Muscle layer of duodenum (tissue), 2 donors: Measurements from ENCODE around the gene MVB12B.
"Not testable (repeated sequence)": the region's sequence is repeated elsewhere in the genome, so short reads cannot be mapped to it uniquely, and the experiment has no call there.

ENCODE experiments used
- H3K27ac ChIP-seq: one replicate; pipeline ENCODE4 v1.7.0; 2013; ENCODE audit warnings: mild to moderate bottlenecking, low read length
- H3K27me3 ChIP-seq: one replicate; pipeline ENCODE4 v1.7.0; 2013; ENCODE audit warnings: low read depth, mild to moderate bottlenecking, control low read depth, low read length
- H3K36me3 ChIP-seq, 2 donors: one replicate each; pipeline ENCODE4 v1.7.0; 2013; ENCODE audit warnings: low read length in 2 of 2, control low read depth in 1 of 2, mild to moderate bottlenecking in 1 of 2; ENCODE audit not compliant: insufficient read depth in 2 of 2, control insufficient read depth in 1 of 2
- H3K4me1 ChIP-seq, 2 donors: one replicate each; pipeline ENCODE4 v1.7.0; 2013; ENCODE audit warnings: low read length in 2 of 2, mild to moderate bottlenecking in 2 of 2, control low read depth in 1 of 2, moderate library complexity in 1 of 2; ENCODE audit not compliant: insufficient read depth in 2 of 2, control insufficient read depth in 1 of 2
- H3K4me3 ChIP-seq, 2 donors: one replicate each; pipeline ENCODE4 v1.7.0; 2013; ENCODE audit warnings: low read length in 2 of 2, low read depth in 1 of 2, mild to moderate bottlenecking in 1 of 2
- H3K9me3 ChIP-seq, 2 donors: one replicate each; pipeline ENCODE4 v1.7.0; 2013; ENCODE audit warnings: low read length in 2 of 2, control low read depth in 1 of 2, mild to moderate bottlenecking in 1 of 2; ENCODE audit not compliant: control insufficient read depth in 1 of 2
- donor health status: healthy.

The MVB12B gene

GRCh38 chr9:126532951-126533925 is 206.6 kb downstream of the MVB12B start:
- Histone ChIP-seq H3K9me3 (no peaks in the 10 kb centered on the region), H3K27ac (no peak overlapping the region), H3K4me3 (no peak overlapping the region), H3K27me3 (peaks cover 3% of the 10 kb centered on the region), H3K36me3 (no peaks in the 10 kb centered on the region), H3K4me1 (peaks cover 0 to 15% of the 10 kb centered on the region in 2 donors)

- H3K4me1 ChIP-seq = peaks cover 0 to 15% of the 10 kb centered on the region in 2 donors
- peaks cover 3% of the 10 kb centered on the region for H3K27me3 ChIP-seq
- H3K4me3 ChIP-seq = no peak overlapping the region
- H3K36me3 ChIP-seq = no peaks in the 10 kb centered on the region
- H3K9me3 ChIP-seq = no peaks in the 10 kb centered on the region
- H3K27ac ChIP-seq = no peak overlapping the region
Measured at GRCh38 chr9:126533926-126534310, 207.3 kb downstream of the MVB12B start.

DNA sequence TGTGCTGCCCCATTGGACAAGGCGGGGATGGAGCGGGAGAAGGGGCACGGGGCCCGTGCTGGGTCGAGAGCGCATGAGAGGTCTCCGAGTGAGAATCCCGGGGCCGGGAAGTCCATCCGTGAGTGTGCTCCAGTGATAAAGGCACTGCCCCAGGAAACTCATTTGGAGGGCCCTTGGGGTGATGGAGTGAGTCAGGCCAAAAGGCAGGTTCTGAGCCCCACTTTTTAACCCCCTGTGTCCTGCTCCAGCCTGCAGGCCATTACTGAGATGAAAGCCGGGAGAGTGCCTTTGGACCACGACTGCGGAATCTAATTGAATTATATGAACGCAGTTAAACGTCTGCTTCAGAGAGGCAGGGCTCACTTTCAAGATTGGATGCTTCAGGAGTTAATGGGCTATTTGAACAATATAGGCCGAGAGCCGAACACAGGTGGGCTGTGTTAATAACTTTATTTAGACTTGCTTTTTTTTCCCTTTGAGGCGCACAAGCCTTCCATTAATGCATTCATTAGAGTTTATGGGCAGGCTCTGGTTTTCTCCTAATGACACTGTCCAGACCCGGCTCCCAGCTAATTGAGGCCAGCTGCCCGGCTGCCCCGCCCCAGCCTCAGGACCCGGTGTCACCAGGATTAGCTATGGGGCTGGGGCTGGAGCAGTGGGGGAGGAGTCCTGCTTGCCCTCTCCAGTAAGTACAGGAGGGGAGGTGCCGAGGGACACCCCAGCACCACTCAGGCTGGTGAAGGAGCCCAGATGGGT is 208.0 kb downstream of the MVB12B start:
- Histone ChIP-seq H3K27ac (no peak overlapping the region), H3K27me3 (peaks cover 3% of the 10 kb centered on the region), H3K4me1 (peaks cover 0 to 15% of the 10 kb centered on the region in 2 donors), H3K4me3 (no peak overlapping the region), H3K9me3 (no peaks in the 10 kb centered on the region), H3K36me3 (no peaks in the 10 kb centered on the region)

GRCh38 chr9:126536131-126536530 is 209.5 kb downstream of the MVB12B start:
- H3K36me3 ChIP-seq = no peaks in the 10 kb centered on the region
- H3K27ac ChIP-seq = no peak overlapping the region
- peaks cover 3% of the 10 kb centered on the region for H3K27me3 ChIP-seq
- peaks cover 0 to 15% of the 10 kb centered on the region in 2 donors for H3K4me1 ChIP-seq
- no peaks in the 10 kb centered on the region for H3K9me3 ChIP-seq
- no peak overlapping the region for H3K4me3 ChIP-seq

DNA sequence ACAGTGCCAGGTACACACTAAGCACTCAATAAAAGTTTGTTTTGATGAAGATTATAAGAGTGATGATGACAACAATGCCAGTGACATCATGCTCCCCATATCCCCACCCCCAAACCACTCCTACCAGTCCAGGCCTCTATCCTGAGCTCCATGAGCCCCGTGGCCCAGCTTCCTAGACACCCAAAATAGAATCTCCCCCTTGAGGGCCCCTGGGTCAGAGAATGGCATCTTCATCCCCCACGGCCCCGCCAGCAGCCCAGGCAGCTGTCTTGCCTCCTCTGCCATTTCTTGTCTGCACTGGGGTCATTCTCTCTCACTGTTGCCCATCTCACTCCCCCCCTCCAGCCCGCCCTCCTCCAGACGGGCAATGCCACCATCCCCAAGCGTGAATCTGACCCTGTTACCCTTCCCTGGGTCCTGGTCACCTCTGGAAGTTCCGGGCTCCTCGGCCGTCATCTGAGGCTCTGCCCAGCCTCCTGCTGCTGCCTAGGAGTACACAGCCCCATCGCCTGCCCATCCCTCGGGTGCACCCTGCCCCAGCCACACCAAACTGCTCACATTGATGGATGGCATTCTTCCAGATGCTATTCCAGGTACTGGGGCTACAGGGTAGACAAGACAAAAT is 210.3 kb downstream of the MVB12B start:
- H3K9me3 ChIP-seq = no peaks in the 10 kb centered on the region
- no peak overlapping the region for H3K27ac ChIP-seq
- H3K4me3 ChIP-seq = no peak overlapping the region
- peaks cover 0 to 10% of the 10 kb centered on the region in 2 donors for H3K4me1 ChIP-seq
- no peaks in the 10 kb centered on the region for H3K27me3 ChIP-seq
- no peaks in the 10 kb centered on the region for H3K36me3 ChIP-seq

DNA sequence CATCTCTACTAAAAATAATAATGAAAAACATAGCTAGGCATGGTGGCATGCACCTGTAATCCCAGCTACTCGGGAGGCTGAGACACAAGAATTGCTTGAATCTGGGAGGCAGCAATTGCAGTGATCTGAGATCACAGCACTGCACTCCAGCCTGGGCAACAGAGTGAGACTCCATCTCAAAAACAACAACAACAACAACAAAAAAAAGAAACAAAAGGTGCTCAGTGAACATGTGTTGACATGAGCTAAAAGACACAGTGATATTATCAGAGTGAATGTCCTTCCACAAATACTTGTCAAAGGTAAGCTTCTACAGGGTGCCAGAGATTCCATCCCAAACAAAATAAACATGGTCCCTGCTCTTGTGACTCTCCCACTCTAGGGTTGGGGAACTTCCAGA is 211.9 kb downstream of the MVB12B start:
- Histone ChIP-seq H3K27me3 (no peaks in the 10 kb centered on the region), H3K36me3 (no peaks in the 10 kb centered on the region), H3K27ac (no peak overlapping the region), H3K9me3 (no peaks in the 10 kb centered on the region), H3K4me3 (no peak overlapping the region), H3K4me1 (no peaks in the 10 kb centered on the region)

- H3K27ac ChIP-seq, H3K9me3 ChIP-seq, H3K4me3 ChIP-seq, H3K27me3 ChIP-seq, H3K36me3 ChIP-seq, H3K4me1 ChIP-seq: not testable (repeated sequence)
Measured at GRCh38 chr9:126540398-126540797, 213.8 kb downstream of the MVB12B start.

DNA sequence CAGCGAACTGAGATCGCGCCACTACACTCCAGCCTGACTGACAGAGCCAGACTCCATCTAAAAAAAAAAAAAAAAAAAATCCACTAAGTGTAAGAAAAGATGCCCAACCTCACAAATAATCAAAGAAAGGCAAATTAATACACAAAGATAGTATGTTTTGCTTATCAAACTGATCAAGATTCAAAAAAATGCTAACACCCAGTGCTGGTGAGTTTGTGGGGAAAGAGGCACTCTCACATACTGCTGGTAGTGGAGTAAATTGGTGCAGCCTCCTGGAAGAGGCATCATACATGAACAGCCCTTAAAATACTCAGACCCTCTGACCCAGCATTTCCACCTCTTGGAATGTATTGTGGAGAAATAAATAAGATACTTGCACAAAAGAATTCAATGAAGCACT is 216.9 kb downstream of the MVB12B start:
- H3K36me3 ChIP-seq = no peaks in the 10 kb centered on the region
- H3K27ac ChIP-seq = no peak overlapping the region
- H3K4me1 ChIP-seq = no peaks in the 10 kb centered on the region
- no peaks in the 10 kb centered on the region for H3K9me3 ChIP-seq
- H3K4me3 ChIP-seq = no peak overlapping the region
- no peaks in the 10 kb centered on the region for H3K27me3 ChIP-seq

- Histone ChIP-seq H3K27ac (no peak overlapping the region), H3K9me3 (no peaks in the 10 kb centered on the region), H3K4me3 (no peak overlapping the region), H3K27me3 (no peaks in the 10 kb centered on the region), H3K4me1 (no peaks in the 10 kb centered on the region), H3K36me3 (no peaks in the 10 kb centered on the region)
Measured at GRCh38 chr9:126545106-126545505, 218.5 kb downstream of the MVB12B start.

DNA sequence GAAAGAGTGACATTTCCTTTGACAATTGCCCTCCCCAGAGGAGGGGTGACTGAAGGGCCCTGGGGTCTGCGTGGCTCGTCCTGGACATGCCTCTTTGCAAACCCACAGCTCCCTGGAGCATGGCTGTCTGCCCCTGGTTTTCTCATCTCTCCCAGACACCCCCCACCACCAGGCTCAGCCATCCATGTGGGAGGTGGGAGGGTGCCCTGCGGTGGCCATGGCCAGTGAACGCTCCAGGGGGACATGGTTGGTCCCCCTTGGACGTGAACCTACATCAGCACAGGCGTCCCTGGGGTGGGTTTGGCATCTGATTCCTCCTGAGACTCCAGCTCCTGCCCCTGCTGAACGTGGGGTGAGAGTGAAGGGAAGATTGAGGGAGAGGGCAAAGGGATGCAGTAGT is 219.4 kb downstream of the MVB12B start:
- no peak overlapping the region for H3K27ac ChIP-seq
- no peaks in the 10 kb centered on the region for H3K36me3 ChIP-seq
- no peaks in the 10 kb centered on the region for H3K27me3 ChIP-seq
- no peaks in the 10 kb centered on the region for H3K4me1 ChIP-seq
- H3K9me3 ChIP-seq = no peaks in the 10 kb centered on the region
- H3K4me3 ChIP-seq = no peak overlapping the region

DNA sequence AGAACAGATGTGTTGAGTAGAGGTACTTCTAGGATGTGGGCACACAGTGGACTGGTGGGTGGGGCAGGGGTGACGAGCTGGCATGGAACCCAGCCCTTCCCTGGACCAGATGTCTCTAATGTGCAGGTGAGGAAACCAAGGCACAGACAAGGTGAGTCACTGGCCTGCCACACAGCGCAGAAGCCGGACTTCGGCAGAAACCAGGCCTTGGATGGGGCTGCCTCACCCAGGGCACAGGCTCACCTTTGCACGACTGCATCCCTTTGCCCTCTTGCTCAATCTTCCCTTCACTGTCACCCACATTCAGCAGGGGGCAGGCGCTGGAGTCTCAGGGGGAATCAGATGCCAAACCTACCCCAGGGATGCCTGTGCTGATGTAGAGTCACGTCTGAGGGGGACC is 221.7 kb downstream of the MVB12B start:
- Histone ChIP-seq H3K4me1 (no peaks in the 10 kb centered on the region), H3K36me3 (no peaks in the 10 kb centered on the region), H3K27me3 (no peaks in the 10 kb centered on the region), H3K27ac (no peak overlapping the region), H3K9me3 (no peaks in the 10 kb centered on the region), H3K4me3 (no peak overlapping the region)
